ENCODE results near the gene ADD3. TPM values are rescaled to one million over a fixed set of nuclear protein-coding genes. Genes with fewer than 3 reads are reported as not detected.
A peak's percentile ranks its signal among the peaks of the same experiment; 100 is the strongest.

ADD3 gene
- total RNA-seq, 4 donors from 2014 or later, result 236 to 545 (median 314) TPM

DNA sequence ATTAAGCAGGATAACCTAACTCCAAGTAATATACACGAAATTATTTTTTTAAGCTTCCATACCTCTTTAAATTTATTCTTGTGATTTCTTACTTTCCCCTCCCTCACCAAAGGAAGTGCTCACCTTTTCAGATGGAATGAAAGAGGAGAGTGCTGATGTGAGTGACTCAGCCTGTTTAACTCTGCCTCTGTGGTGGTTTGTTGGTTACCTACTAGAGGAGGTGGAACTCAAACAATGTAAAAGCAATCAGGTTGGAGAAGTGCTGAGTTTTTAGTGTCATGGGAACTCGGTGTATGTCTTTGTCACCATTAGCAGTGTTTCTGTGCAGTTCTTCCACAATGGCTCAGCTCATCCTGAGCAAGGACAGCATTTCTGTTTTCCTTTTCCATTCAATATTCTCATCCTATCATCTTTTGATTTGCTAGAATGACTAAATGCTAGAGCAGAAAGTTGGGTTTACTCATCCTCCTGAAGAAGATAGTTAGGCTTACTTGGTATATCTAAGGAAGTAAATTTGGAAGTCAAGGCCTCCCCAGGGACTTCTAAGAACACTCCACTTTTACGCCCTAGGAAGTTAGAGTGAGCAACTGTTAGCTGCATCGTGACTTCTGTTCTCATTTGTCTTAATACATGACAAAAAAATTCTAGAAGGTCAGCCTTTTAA lies 6.0 kb downstream of the ADD3 start:
- H3K9me3 ChIP-seq, result no peaks in the 10 kb centered on the region
- H3K4me3 ChIP-seq, result no peak overlapping the region
- no peak for DNase-seq
- TF ChIP-seq POLR2A (IDR thresholded peaks at IDR 0.05), result no peak
- TF ChIP-seq, protein P1, sequence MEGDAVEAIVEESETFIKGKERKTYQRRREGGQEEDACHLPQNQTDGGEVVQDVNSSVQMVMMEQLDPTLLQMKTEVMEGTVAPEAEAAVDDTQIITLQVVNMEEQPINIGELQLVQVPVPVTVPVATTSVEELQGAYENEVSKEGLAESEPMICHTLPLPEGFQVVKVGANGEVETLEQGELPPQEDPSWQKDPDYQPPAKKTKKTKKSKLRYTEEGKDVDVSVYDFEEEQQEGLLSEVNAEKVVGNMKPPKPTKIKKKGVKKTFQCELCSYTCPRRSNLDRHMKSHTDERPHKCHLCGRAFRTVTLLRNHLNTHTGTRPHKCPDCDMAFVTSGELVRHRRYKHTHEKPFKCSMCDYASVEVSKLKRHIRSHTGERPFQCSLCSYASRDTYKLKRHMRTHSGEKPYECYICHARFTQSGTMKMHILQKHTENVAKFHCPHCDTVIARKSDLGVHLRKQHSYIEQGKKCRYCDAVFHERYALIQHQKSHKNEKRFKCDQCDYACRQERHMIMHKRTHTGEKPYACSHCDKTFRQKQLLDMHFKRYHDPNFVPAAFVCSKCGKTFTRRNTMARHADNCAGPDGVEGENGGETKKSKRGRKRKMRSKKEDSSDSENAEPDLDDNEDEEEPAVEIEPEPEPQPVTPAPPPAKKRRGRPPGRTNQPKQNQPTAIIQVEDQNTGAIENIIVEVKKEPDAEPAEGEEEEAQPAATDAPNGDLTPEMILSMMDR (IDR thresholded peaks at IDR 0.05), result no peak
- no peaks in the 10 kb centered on the region for H3K36me3 ChIP-seq
- no peaks in the 10 kb centered on the region for H3K27me3 ChIP-seq
- H3K4me1 ChIP-seq, result peaks cover 0 to 39% (median 11%) of the 10 kb centered on the region in 4 donors
- peak overlapping the region in 1 of 4 donors; percentile 14 for H3K27ac ChIP-seq

GRCh38 chr10:110016039-110016438 lies 8.3 kb downstream of the ADD3 start:
- Histone ChIP-seq H3K36me3 (no peaks in the 10 kb centered on the region), H3K27me3 (no peaks in the 10 kb centered on the region), H3K4me3 (no peak overlapping the region), H3K27ac (no peak overlapping the region), H3K4me1 (peaks cover 0 to 22% (median 1%) of the 10 kb centered on the region in 4 donors), H3K9me3 (no peaks in the 10 kb centered on the region)
- no peak for DNase-seq
- TF ChIP-seq, protein P1 (IDR thresholded peaks at IDR 0.05), result peak in 3 of 6 experiments; percentile 46 to 59 (median 47)
- no peak for TF ChIP-seq POLR2A (IDR thresholded peaks at IDR 0.05)

DNA sequence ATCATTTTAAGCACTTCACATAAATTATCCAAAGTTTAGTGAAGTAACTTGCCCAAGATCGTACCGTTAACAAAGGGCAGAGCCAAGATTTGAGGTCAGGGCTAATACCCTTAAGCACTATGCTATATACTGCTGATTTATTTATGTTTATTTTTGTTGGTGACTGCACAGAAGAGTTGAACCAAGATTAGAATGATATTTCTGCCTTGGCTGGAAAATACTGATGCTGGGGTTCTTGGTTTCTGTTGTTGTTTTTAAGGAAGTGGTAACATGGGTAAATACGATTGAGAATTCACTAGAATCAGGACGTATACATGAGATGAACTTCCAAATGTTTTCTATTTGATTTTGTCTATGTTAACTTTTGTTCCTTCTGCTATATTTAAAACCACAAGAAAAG lies 9.3 kb downstream of the ADD3 start:
- DNase-seq, result no peak
- Histone ChIP-seq H3K4me1 (peaks cover 0 to 12% (median 0%) of the 10 kb centered on the region in 4 donors), H3K27me3 (no peaks in the 10 kb centered on the region), H3K9me3 (no peaks in the 10 kb centered on the region), H3K27ac (no peak overlapping the region), H3K4me3 (no peak overlapping the region), H3K36me3 (no peaks in the 10 kb centered on the region)
- TF ChIP-seq, protein P1 (IDR thresholded peaks at IDR 0.05), result no peak
- no peak for TF ChIP-seq POLR2A (IDR thresholded peaks at IDR 0.05)

DNA sequence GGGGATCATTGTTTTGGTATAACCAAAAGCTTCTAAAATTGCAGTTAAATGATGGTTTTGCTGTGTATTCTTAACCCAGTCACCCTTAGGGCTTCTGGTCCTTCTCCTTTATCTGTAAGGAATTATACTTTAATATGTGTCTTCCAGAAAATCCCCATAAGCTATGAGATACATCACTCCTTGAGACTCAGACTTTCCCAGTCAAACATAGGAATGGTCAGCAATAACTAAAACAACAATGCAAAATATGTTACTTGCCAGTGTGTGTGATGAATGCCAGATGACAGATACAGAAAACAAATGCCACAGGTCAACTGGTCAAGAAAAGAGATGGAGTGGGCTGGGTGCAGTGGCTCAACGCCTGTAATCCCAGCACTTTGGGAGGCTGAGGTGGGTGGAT lies 10.1 kb downstream of the ADD3 start:
- no peak for TF ChIP-seq POLR2A (IDR thresholded peaks at IDR 0.05)
- TF ChIP-seq, protein P1 (IDR thresholded peaks at IDR 0.05), result no peak
- Histone ChIP-seq H3K27ac (no peak overlapping the region), H3K4me1 (peaks cover 0 to 3% (median 0%) of the 10 kb centered on the region in 4 donors), H3K36me3 (no peaks in the 10 kb centered on the region), H3K27me3 (no peaks in the 10 kb centered on the region), H3K9me3 (no peaks in the 10 kb centered on the region), H3K4me3 (no peak overlapping the region)
- DNase-seq, result no peak

- H3K9me3 ChIP-seq, result no peaks in the 10 kb centered on the region
- H3K4me1 ChIP-seq, result no peaks in the 10 kb centered on the region
- H3K4me3 ChIP-seq, result no peak overlapping the region
- no peaks in the 10 kb centered on the region for H3K27me3 ChIP-seq
- H3K27ac ChIP-seq, result no peak overlapping the region
- H3K36me3 ChIP-seq, result no peaks in the 10 kb centered on the region
- no peak for TF ChIP-seq POLR2A (IDR thresholded peaks at IDR 0.05)
- TF ChIP-seq, protein P1 (IDR thresholded peaks at IDR 0.05), result no peak
- no peak for DNase-seq
These were observed 12.5 kb downstream of the ADD3 start for GRCh38 chr10:110020265-110020664.

All from Peyer's patch (tissue), 4 donors.